CD14-positive monocyte (primary cell): ENCODE measurements around the gene PIK3AP1. TPM values are rescaled to one million over a fixed set of nuclear protein-coding genes. Genes with fewer than 3 reads are reported as not detected.
A peak's percentile ranks its signal among the peaks of the same experiment; 100 is the strongest.

Experiments used
- DNase-seq, 3 donors: peaks; one replicate each; pipeline ENCODE4 v3.0.0-alpha.2; 2011 to 2022
- H2AFZ ChIP-seq: 2 replicates; pipeline ENCODE4 v1.6.0; 2012; ENCODE audit warnings: mild to moderate bottlenecking, low read depth, low read length, inconsistent platforms; ENCODE audit not compliant: insufficient read depth, poor library complexity, severe bottlenecking
- H3K27ac ChIP-seq, 2 donors: 1 replicate in 1 of 2; 2 replicates in 1 of 2; pipeline ENCODE4 v1.5.1; 2012 to 2013; ENCODE audit warnings: low read length in 2 of 2, control low read depth in 1 of 2, inconsistent platforms in 1 of 2, low read depth in 1 of 2, mild to moderate bottlenecking in 1 of 2
- H3K27me3 ChIP-seq, 2 donors: one replicate each; pipeline versions ENCODE4 v1.6.0 to v1.6.1; 2011 to 2013; ENCODE audit warnings: low read length in 2 of 2; ENCODE audit not compliant: control insufficient read depth in 2 of 2, insufficient read depth in 2 of 2
- H3K36me3 ChIP-seq, 2 donors: replicated peaks in 1 of 2; 1 replicate in 1 of 2; 2 replicates in 1 of 2; pipeline versions ENCODE4 v1.5.1 to v1.6.1; 2012 to 2013; ENCODE audit warnings: low read length in 2 of 2, control low read depth in 1 of 2, inconsistent platforms in 1 of 2, mild to moderate bottlenecking in 1 of 2; ENCODE audit not compliant: insufficient read depth in 2 of 2, control insufficient read depth in 1 of 2
- H3K4me1 ChIP-seq, 2 donors: 1 replicate in 1 of 2; 2 replicates in 1 of 2; pipeline versions ENCODE4 v1.5.1 to v1.6.1; 2012 to 2013; ENCODE audit warnings: low read length in 2 of 2, control low read depth in 1 of 2, inconsistent platforms in 1 of 2, mild to moderate bottlenecking in 1 of 2, moderate library complexity in 1 of 2; ENCODE audit not compliant: insufficient read depth in 2 of 2, control insufficient read depth in 1 of 2
- H3K4me2 ChIP-seq: replicated peaks from 2 replicates; pipeline ENCODE3; 2012; ENCODE audit warnings: low read length, moderate library complexity, mild to moderate bottlenecking; ENCODE audit not compliant: poor library complexity, severe bottlenecking; ENCODE audit errors: extremely low read depth
- H3K4me3 ChIP-seq, 3 experiments: fragments of 200-600 bp in 1 of 3; sonication (generic) in 1 of 3; replicated peaks in 1 of 3; 1 replicate in 2 of 3; 2 replicates in 1 of 3; pipeline ENCODE4 v1.5.1; 2011 to 2013; ENCODE audit warnings: low read length in 3 of 3, mild to moderate bottlenecking in 3 of 3, control low read depth in 2 of 3, low read depth in 2 of 3, inconsistent platforms in 1 of 3, moderate library complexity in 1 of 3
- H3K79me2 ChIP-seq: 2 replicates; pipeline ENCODE4 v1.6.0; 2012; ENCODE audit warnings: mild to moderate bottlenecking, control low read depth, inconsistent platforms, low read length, moderate library complexity; ENCODE audit not compliant: insufficient read depth
- H3K9ac ChIP-seq: 2 replicates; pipeline ENCODE4 v1.6.0; 2017; ENCODE audit warnings: low read length, mild to moderate bottlenecking; ENCODE audit not compliant: insufficient read depth, poor library complexity, severe bottlenecking
- H3K9me3 ChIP-seq, 2 donors: replicated peaks in 1 of 2; 1 replicate in 1 of 2; 2 replicates in 1 of 2; pipeline versions ENCODE4 v1.5.1 to v1.6.1; 2012 to 2013; ENCODE audit warnings: low read length in 2 of 2, control low read depth in 1 of 2; ENCODE audit not compliant: control insufficient read depth in 1 of 2, insufficient read depth in 1 of 2
- H4K20me1 ChIP-seq: 2 replicates; pipeline ENCODE4 v1.6.0; 2012; ENCODE audit warnings: mild to moderate bottlenecking, low read length, control low read depth, moderate library complexity; ENCODE audit not compliant: insufficient read depth
- H3K27ac Mint-ChIP-seq, 7 donors: one replicate each; pipeline ENCODE4 v1.8.0; 2020; ENCODE audit warnings: mild to moderate bottlenecking in 7 of 7, mixed read lengths in 7 of 7, moderate library complexity in 6 of 7, inconsistent platforms in 2 of 7
- H3K27me3 Mint-ChIP-seq, 3 donors: one replicate each; pipeline ENCODE4 v1.8.0; 2021 to 2022; ENCODE audit warnings: low read depth in 3 of 3, mild to moderate bottlenecking in 3 of 3, mixed read lengths in 3 of 3, moderate library complexity in 3 of 3, inconsistent platforms in 1 of 3
- H3K36me3 Mint-ChIP-seq, 2 donors: one replicate each; pipeline ENCODE4 v1.8.0; 2020; ENCODE audit warnings: mixed read lengths in 2 of 2, inconsistent platforms in 1 of 2, mild to moderate bottlenecking in 1 of 2
- H3K4me1 Mint-ChIP-seq: one replicate; pipeline ENCODE4 v1.8.0; 2020; ENCODE audit warnings: mild to moderate bottlenecking, mixed read lengths
- H3K4me3 Mint-ChIP-seq, 2 donors: one replicate each; pipeline ENCODE4 v1.8.0; 2020; ENCODE audit warnings: mild to moderate bottlenecking in 2 of 2, mixed read lengths in 2 of 2, moderate library complexity in 1 of 2
- H3K9me3 Mint-ChIP-seq, 7 donors: one replicate each; pipeline ENCODE4 v1.8.0; 2020 to 2022; ENCODE audit warnings: mixed read lengths in 7 of 7, mild to moderate bottlenecking in 6 of 7, moderate library complexity in 6 of 7, inconsistent platforms in 2 of 7
- WGBS: methylation state at CpG from one replicate; pipeline ENCODE4 v1.1.5; 2013; ENCODE audit warnings: missing lambda C conversion rate; ENCODE audit not compliant: insufficient coverage; 5-methylcytosine and 5-hydroxymethylcytosine counted together
- intact Hi-C, 2 donors: fragments of 100-400 bp; cut with micrococcal nuclease; formaldehyde crosslinking; loops; one replicate each; pipeline versions ENCODE4 v1.15.0 to v1.15.1; 2023
- polyA plus RNA-seq, 3 donors: library from polyadenylated mRNA; depleted of rRNA in 1 of 3; unstranded in 2 of 3; stranded (reverse) in 1 of 3; fragments of 300-500 nt in 2 of 3; fragments of >200 nt in 1 of 3; fragmentation: Illumina TruSeq in 2 of 3; gene quantifications; 1 replicate in 2 of 3; 2 replicates in 1 of 3; pipeline ENCODE4 v1.2.3, GENCODE V29; 2012 to 2021
- TF ChIP-seq, protein P1 (sequence below): fragments of 200-600 bp; IDR thresholded peaks from one replicate; pipeline ENCODE4 v1.8.0; 2022; ENCODE audit warnings: antibody characterized with exemption, mild to moderate bottlenecking

The PIK3AP1 gene
- polyA plus RNA-seq, 3 donors, result 95.5 to 157 (median 112) TPM

DNA sequence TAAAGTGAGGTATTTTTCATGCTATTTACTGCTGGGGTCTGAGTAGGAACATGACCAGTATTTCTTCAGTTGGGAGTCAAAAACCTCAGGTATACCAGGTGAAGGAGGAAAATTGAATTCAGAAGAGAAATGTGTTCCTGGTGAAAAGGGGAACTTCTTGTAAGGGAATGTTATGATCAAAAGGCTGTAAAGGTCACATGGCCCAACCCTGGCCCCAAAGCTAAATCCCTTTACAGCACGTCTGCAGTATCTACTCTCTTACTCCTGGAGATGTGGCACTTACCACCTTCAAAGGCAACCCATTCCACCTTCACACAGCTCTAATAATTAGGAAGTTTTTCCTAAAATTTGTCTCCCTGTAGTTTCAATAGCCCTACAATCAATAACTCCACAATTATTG is 15.2 kb downstream of the PIK3AP1 start:
- Histone ChIP-seq H3K79me2 (peaks cover 90% of the 10 kb centered on the region), H3K9me3 (no peaks in the 10 kb centered on the region), H3K27me3 (no peaks in the 10 kb centered on the region), H2AFZ (no peak overlapping the region), H4K20me1 (peaks cover 39% of the 10 kb centered on the region), H3K9ac (no peak overlapping the region), H3K36me3 (peaks cover 24 to 56% of the 10 kb centered on the region in 2 donors), H3K4me2 (peak overlapping the region; percentile 9), H3K4me1 (peaks cover 77 to 92% of the 10 kb centered on the region in 2 donors), H3K4me3 (no peak overlapping the region), H3K27ac (peak overlapping the region in 1 of 2 donors; percentile 68)
- peaks cover 65 to 78% of the 10 kb centered on the region in 2 donors for H3K36me3 Mint-ChIP-seq
- peaks cover 0 to 6% (median 0%) of the 10 kb centered on the region in 3 donors for H3K27me3 Mint-ChIP-seq
- intact Hi-C loops, result loop anchor here in 1 of 2 donors (5.0 kb wide), 1 partner anchor 37 kb away; no protein-coding TSS in a partner anchor
- peak overlapping the region; percentile 75 to 86 (median 83) for H3K27ac Mint-ChIP-seq
- peaks cover 0 to 2% (median 0%) of the 10 kb centered on the region in 7 donors for H3K9me3 Mint-ChIP-seq
- DNase-seq, result peak in 2 of 3 donors; percentile 46 to 54
- H3K4me1 Mint-ChIP-seq, result peaks cover 80% of the 10 kb centered on the region
- no CpG with 5 or more reads among the region's 1 CpG for WGBS
- H3K4me3 Mint-ChIP-seq, result peak overlapping the region in 1 of 2 donors; percentile 26
- TF ChIP-seq, protein P1, sequence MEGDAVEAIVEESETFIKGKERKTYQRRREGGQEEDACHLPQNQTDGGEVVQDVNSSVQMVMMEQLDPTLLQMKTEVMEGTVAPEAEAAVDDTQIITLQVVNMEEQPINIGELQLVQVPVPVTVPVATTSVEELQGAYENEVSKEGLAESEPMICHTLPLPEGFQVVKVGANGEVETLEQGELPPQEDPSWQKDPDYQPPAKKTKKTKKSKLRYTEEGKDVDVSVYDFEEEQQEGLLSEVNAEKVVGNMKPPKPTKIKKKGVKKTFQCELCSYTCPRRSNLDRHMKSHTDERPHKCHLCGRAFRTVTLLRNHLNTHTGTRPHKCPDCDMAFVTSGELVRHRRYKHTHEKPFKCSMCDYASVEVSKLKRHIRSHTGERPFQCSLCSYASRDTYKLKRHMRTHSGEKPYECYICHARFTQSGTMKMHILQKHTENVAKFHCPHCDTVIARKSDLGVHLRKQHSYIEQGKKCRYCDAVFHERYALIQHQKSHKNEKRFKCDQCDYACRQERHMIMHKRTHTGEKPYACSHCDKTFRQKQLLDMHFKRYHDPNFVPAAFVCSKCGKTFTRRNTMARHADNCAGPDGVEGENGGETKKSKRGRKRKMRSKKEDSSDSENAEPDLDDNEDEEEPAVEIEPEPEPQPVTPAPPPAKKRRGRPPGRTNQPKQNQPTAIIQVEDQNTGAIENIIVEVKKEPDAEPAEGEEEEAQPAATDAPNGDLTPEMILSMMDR, result no peak

DNA sequence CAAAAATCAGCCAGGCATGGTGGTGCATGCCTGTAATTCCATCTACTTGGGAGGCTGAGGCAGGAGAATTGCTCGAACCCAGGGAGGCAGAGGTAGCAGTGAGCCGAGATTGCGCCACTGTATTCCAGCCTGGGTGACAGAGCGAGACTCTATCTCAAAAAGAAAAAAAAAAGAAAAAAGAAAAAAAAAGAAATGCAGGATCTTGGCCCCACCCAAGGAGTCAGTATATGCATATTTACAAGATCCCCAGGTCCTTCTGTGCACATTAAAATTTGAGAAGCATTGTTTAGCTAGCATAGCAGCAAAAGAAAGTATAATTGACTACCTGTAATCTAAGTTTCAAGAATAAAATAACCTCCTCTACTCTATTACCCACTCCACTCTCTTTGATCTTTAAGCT is 15.8 kb downstream of the PIK3AP1 start:
- peaks cover 0 to 6% (median 0%) of the 10 kb centered on the region in 3 donors for H3K27me3 Mint-ChIP-seq
- Histone ChIP-seq H3K9me3 (no peaks in the 10 kb centered on the region), H3K79me2 (peaks cover 90% of the 10 kb centered on the region), H3K4me3 (no peak overlapping the region), H4K20me1 (peaks cover 45% of the 10 kb centered on the region), H3K4me1 (peaks cover 77 to 92% of the 10 kb centered on the region in 2 donors), H3K4me2 (no peak overlapping the region), H2AFZ (no peak overlapping the region), H3K27ac (peak overlapping the region; percentile 23 to 68), H3K27me3 (no peaks in the 10 kb centered on the region), H3K9ac (no peak overlapping the region), H3K36me3 (peaks cover 20 to 51% of the 10 kb centered on the region in 2 donors)
- 72% methylated on average over 3 of the region's 4 CpGs for WGBS
- H3K4me1 Mint-ChIP-seq, result peaks cover 82% of the 10 kb centered on the region
- DNase-seq, result no peak
- intact Hi-C loops, result no loop called here
- peaks cover 0 to 2% (median 0%) of the 10 kb centered on the region in 7 donors for H3K9me3 Mint-ChIP-seq
- H3K4me3 Mint-ChIP-seq, result no peak overlapping the region
- TF ChIP-seq, protein P1, result no peak
- H3K36me3 Mint-ChIP-seq, result peaks cover 65 to 79% of the 10 kb centered on the region in 2 donors
- H3K27ac Mint-ChIP-seq, result peak overlapping the region; percentile 72 to 90 (median 85)
